Measurements from ENCODE around the gene EIF2B4.

DNA sequence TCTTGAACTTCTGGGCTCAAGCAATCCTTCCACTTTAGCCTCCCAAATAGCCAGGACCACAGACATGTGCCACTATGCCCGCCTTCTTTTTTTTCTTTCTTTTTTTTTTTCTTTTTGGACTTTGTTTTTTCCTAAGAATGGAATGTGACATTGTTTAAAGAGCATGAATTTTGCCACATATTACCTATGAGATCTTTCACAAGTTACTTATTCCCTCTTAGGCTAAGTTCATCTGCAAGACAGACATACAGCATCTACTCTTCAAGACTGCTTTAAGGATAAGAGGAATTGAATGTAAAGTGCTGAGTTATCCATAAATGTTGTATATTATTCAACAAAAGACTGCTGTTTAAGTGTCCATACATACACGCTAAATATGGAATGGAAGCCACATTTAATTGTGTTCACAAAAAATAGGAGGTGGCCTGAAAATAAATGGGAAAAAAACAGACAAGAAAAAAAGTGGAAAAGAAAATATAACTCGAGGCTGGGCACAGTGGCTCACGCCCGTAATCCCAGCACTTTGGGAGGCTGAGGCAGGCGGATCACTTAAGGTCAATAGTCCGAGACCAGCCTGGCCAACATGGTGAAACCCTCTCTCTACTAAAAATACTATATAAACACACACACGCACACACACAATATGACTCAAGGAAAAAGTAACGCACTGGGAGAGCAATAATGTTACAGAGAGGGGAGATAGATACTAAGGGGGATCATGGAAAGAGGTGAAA, 42.4 kb upstream of the EIF2B4 start:
- TF ChIP-seq POLR2A (IDR thresholded peaks at IDR 0.05; ENCODE audit: low read length) (no peak), GATA1 (IDR thresholded peaks at IDR 0.05; ENCODE audit: low read depth, low read length) (no peak)

Data from erythroblast (primary cell).